ENCODE results near the gene GABBR1. TPM values are rescaled to one million over a fixed set of nuclear protein-coding genes. Genes with fewer than 3 reads are reported as not detected.
A peak's percentile ranks its signal among the peaks of the same experiment; 100 is the strongest.

The GABBR1 gene
- total RNA-seq, 2 donors from 2014 or later = 3.0 to 15.2 TPM

DNA sequence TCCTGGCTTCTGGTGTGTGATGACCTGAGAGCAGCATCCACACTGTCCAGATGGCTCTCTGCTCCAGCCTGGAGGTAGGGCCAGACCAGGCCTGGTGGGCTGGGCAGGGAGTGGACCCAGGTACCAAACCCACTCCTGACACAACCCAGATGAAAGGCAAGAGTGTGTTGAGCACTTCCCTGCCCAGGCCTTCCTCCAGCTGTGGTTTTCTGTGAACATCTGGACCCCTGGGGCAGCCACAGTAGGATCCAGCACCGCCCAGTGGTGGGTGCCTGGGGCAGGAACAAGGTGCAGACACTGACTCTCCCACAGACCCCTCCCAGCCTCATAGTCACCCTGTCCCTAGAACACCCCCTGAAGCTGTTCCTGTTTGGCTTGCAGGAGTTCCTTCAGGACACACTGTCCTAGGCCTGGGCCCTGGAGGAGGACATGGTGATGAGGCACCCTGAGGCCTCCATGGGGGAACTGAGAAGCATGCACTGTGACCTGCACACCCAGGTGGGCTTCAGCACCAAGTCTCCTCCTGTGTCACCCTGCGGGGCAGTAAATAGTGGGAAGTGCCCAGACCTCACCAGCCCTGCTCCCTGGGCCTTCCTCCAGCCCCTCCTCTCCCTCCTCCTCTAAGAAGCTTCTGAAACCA lies 102.2 kb downstream of the GABBR1 start:
- Mint-ChIP-seq H3K9me3 (no peaks in the 10 kb centered on the region), H3K27me3 (peaks cover 3 to 5% of the 10 kb centered on the region in 2 donors), H3K4me3 (no peak overlapping the region), H3K36me3 (no peaks in the 10 kb centered on the region), H3K4me1 (ENCODE audit: low read depth in 2 of 2) (peaks cover 0 to 3% of the 10 kb centered on the region in 2 donors), H3K27ac (no peak overlapping the region)
- DNase-seq (ENCODE audit: low spot score) (no peak), ATAC-seq (no peak)

DNA sequence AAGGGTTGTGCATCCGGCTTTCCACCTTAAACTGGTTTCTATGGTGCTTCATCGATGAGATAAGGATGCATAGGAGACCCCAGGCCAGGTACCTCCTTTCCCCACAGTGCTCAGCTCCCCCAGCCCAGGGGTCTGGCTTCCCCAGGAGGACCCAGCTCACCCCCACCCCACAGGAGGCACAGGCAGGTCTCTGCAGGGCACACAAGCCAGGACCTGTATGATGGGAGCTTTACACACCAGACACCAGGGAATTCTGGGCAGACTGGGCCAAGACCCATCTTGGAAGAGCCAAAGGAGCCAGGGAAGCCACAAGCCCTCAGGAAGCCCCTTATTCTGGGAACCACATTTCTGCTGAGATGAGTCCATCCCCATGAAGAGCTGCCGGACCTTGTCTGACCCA lies 103.0 kb downstream of the GABBR1 start:
- Mint-ChIP-seq H3K4me1 (ENCODE audit: low read depth in 2 of 2) (peaks cover 0 to 3% of the 10 kb centered on the region in 2 donors), H3K9me3 (no peaks in the 10 kb centered on the region), H3K4me3 (no peak overlapping the region), H3K27me3 (peaks cover 5 to 12% of the 10 kb centered on the region in 2 donors), H3K36me3 (no peaks in the 10 kb centered on the region), H3K27ac (no peak overlapping the region)
- DNase-seq (ENCODE audit: low spot score) (no peak), ATAC-seq (no peak)

DNA sequence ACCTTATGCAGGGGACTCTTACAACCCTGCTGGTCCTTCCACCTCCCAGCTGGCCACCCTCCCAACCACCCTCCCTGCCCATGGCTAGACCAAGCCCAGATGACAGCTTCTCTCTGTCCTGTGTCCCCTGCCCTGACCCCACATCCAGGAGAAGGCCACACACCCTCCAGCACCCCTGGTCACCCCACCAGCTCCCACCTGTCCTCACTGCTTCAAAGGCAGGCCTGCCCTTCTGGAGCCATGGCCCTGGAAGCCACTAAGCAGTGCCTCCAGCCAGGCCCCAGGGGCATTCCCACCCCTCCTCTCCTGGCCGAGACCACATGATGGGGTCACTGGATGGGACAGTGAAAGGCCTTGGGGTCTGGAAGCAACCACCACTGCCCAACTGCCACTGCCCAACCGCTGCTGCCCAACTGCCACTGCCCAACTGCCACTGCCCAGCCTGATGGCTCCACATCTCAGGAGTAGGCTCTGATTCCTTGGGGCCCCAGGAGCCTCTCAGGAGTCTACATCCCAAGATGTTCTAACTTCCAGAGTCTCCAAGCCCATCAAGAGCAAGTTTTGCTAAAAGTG lies 103.9 kb downstream of the GABBR1 start:
- H3K4me1 Mint-ChIP-seq (ENCODE audit: low read depth in 2 of 2) = peaks cover 0 to 3% of the 10 kb centered on the region in 2 donors
- no peak for DNase-seq (ENCODE audit: low spot score)
- peaks cover 8 to 20% of the 10 kb centered on the region in 2 donors for H3K27me3 Mint-ChIP-seq
- no peaks in the 10 kb centered on the region for H3K36me3 Mint-ChIP-seq
- no peak for ATAC-seq
- H3K9me3 Mint-ChIP-seq = no peaks in the 10 kb centered on the region
- H3K27ac Mint-ChIP-seq = no peak overlapping the region
- no peak overlapping the region for H3K4me3 Mint-ChIP-seq

DNA sequence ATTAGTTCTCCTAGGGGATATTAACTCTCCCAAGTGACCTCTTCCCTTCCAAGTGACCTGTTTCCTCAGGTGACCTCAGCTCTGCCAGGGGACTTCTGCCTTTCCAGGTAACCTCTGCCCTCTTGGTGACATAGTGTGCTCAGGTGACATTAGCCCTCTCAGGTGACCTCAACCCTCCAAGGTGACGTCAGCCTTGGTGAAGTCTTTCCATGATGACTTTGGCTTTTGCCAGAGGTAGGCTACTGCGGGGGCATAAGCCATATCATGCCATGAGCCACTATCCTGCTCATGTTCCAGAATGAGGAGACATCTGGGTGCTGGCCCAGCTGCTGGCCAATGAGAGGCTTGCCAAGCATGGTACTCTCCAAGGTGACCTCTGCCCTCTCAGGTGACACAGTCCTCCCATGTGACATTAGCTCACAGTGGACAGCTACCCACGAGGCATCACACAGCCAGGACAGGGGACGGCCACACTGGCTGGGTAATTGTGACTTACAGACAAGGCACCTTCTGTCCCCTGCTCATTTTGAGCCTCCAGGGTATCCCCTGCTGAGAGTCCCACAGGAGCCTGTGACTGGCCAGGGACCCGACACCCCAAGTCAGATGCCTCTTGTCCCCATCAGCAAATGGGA lies 104.6 kb downstream of the GABBR1 start:
- Mint-ChIP-seq H3K4me3 (no peak overlapping the region), H3K4me1 (ENCODE audit: low read depth in 2 of 2) (peaks cover 0 to 3% of the 10 kb centered on the region in 2 donors), H3K36me3 (no peaks in the 10 kb centered on the region), H3K27ac (no peak overlapping the region), H3K27me3 (peaks cover 10 to 24% of the 10 kb centered on the region in 2 donors), H3K9me3 (no peaks in the 10 kb centered on the region)
- DNase-seq (ENCODE audit: low spot score) (no peak), ATAC-seq (no peak)

DNA sequence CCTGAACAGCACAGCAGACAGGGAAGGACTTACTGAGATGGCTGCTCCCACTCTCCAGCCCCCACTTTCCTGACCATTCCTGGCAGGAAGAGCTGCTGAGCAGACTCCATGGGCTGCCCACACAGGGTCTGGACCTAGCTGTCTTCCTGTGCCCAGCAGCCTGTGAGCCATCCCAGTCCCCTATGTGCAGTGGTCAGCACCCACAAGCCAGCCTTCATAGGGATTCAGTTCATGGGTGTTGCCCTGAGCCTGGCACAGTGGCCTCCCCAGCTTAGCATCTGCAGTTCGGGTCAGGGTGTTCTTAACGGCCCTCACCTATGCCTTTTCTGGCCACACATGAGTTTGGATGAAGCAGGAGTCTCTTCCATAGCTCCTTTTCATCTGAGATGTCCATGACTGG lies 105.4 kb downstream of the GABBR1 start:
- Mint-ChIP-seq H3K9me3 (no peaks in the 10 kb centered on the region), H3K4me1 (ENCODE audit: low read depth in 2 of 2) (peaks cover 0 to 3% of the 10 kb centered on the region in 2 donors), H3K36me3 (no peaks in the 10 kb centered on the region), H3K4me3 (no peak overlapping the region), H3K27me3 (peaks cover 14 to 32% of the 10 kb centered on the region in 2 donors), H3K27ac (no peak overlapping the region)
- DNase-seq (ENCODE audit: low spot score) (no peak), ATAC-seq (no peak)

DNA sequence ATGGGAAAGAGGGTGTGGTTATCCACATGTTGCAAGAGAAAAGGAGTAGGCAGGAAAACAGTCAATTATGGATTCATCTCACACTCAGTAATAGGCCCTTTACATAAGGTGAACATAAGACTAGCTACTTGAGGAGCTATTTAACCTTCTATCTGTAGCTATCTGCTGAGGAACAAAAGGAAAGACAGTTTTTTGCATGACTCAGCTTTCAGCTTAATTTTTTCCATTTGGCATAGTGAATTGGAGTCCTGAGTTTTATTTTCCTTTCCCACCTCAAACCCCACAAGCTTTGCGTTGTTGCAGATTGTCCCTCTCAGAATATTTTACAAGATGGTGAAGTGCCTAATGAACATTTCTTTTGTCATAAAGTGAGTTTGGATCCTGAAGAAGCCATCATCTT lies 105.9 kb downstream of the GABBR1 start:
- ATAC-seq = no peak
- no peaks in the 10 kb centered on the region for H3K36me3 Mint-ChIP-seq
- H3K27ac Mint-ChIP-seq = no peak overlapping the region
- H3K9me3 Mint-ChIP-seq = no peaks in the 10 kb centered on the region
- no peak overlapping the region for H3K4me3 Mint-ChIP-seq
- peaks cover 14 to 33% of the 10 kb centered on the region in 2 donors for H3K27me3 Mint-ChIP-seq
- H3K4me1 Mint-ChIP-seq (ENCODE audit: low read depth in 2 of 2) = peaks cover 0 to 3% of the 10 kb centered on the region in 2 donors
- DNase-seq (ENCODE audit: low spot score) = no peak

DNA sequence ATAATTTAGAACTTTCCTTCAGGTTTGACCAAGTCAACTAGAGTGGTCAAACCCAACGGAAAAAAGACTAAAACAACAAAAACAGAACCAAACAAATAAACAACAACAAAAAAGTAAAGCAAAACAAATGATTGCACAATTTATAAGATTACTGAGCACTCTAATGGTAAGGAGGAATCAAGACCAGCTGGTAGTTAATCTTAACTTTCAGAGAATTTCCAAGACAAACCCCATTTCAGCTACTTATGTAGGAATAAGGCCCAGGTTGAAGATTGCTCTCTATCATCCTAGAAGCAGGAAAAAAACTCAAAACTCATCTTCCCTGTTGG lies 107.7 kb downstream of the GABBR1 start:
- ATAC-seq (no peak), DNase-seq (ENCODE audit: low spot score) (no peak)
- H3K4me1 Mint-ChIP-seq (ENCODE audit: low read depth in 2 of 2) = no peaks in the 10 kb centered on the region
- peaks cover 21 to 33% of the 10 kb centered on the region in 2 donors for H3K27me3 Mint-ChIP-seq
- no peaks in the 10 kb centered on the region for H3K36me3 Mint-ChIP-seq
- no peaks in the 10 kb centered on the region for H3K9me3 Mint-ChIP-seq
- H3K27ac Mint-ChIP-seq = no peak overlapping the region
- H3K4me3 Mint-ChIP-seq = no peak overlapping the region

DNA sequence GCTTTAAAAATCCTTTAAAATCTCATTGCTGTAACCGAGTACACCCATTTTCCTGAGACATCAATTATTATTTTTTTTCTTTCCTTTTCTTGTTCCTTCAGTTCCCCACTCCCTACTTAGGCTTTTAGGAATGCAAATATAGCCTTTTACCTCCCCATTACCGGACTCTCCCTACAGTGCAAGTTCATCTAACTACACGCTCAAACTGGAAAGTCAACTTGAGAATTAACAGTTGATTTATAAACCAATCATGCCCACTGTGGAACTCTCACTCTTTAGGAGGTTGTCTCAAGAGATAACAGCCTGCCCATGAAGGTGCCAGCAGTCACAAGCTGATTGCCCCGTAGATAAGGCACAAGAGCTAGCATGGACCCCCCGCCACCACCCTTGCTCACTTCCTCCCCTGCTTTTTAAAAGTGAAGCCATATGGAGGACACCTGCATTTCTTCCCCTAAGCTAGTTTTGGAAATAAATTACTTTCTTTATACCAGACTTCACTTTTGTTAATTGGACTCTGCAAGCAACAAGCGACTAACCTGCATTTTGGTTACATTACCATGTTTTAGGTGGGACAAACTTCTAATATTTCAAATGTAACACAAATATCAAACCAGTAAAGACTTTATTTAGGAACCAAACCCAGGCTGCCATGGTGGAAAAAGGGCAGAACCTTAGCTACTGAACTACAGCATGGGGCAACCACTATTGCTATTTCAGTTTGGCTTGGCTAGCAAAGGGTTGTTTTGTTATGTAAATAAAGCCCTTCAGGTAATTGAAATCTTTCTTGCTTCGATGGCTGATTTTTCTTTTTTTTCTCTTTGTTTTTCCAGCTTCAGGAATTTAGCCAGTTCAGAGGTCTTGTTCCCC lies 108.3 kb downstream of the GABBR1 start:
- ATAC-seq = no peak

DNA sequence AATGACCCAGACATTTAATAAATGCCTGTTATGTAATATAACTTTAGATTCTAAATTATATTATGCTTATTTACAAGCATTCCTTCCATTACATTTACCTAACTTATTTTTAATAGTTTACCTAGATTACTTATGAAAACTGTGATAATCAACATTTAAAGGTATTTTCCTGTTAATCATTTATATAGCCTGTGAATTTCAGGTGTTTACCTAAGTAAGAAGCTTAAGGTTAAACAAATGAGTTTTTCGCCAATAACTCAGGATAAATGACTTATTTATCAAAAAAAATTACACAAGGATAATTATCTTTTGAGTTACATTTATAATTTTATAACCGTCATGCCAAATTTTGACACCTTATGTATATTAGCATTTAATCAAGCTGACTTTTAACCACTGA lies 108.9 kb downstream of the GABBR1 start:
- Mint-ChIP-seq H3K27ac (no peak overlapping the region), H3K36me3 (no peaks in the 10 kb centered on the region), H3K27me3 (peaks cover 21 to 33% of the 10 kb centered on the region in 2 donors), H3K4me3 (no peak overlapping the region), H3K9me3 (no peaks in the 10 kb centered on the region), H3K4me1 (ENCODE audit: low read depth in 2 of 2) (no peaks in the 10 kb centered on the region)
- ATAC-seq = no peak
- no peak for DNase-seq (ENCODE audit: low spot score)

More for the DNA sequence above, 108.3 kb downstream of the GABBR1 start:
- H3K4me3 Mint-ChIP-seq = no peak overlapping the region
- peaks cover 21 to 33% of the 10 kb centered on the region in 2 donors for H3K27me3 Mint-ChIP-seq
- H3K9me3 Mint-ChIP-seq = no peaks in the 10 kb centered on the region
- H3K4me1 Mint-ChIP-seq (ENCODE audit: low read depth in 2 of 2) = no peaks in the 10 kb centered on the region
- no peaks in the 10 kb centered on the region for H3K36me3 Mint-ChIP-seq
- H3K27ac Mint-ChIP-seq = no peak overlapping the region
- no peak for DNase-seq (ENCODE audit: low spot score)

DNA sequence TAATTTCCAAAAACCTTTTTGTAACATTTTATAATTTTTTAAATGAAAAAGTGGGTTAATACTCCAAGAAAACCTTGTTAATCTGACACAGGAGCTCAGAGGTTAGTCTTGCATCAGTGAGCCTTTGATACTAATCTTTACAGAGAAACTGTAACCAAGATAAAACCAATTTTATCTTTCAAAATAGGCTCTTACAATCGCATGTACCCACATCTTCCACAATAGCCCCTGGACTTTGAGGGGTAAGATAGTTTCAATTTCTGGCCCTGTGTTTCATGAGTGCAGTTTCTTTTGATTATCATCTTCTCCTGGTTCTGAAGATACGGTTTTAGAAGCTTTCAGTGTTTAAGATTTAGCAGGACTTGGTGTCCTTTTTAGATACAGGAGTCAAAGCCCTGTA lies 110.8 kb downstream of the GABBR1 start:
- Mint-ChIP-seq H3K36me3 (no peaks in the 10 kb centered on the region), H3K27me3 (peaks cover 17 to 33% of the 10 kb centered on the region in 2 donors), H3K27ac (no peak overlapping the region), H3K4me1 (ENCODE audit: low read depth in 2 of 2) (no peaks in the 10 kb centered on the region), H3K4me3 (no peak overlapping the region), H3K9me3 (no peaks in the 10 kb centered on the region)
- DNase-seq (ENCODE audit: low spot score) (no peak), ATAC-seq (peak in 1 of 2 donors; percentile 36)

DNA sequence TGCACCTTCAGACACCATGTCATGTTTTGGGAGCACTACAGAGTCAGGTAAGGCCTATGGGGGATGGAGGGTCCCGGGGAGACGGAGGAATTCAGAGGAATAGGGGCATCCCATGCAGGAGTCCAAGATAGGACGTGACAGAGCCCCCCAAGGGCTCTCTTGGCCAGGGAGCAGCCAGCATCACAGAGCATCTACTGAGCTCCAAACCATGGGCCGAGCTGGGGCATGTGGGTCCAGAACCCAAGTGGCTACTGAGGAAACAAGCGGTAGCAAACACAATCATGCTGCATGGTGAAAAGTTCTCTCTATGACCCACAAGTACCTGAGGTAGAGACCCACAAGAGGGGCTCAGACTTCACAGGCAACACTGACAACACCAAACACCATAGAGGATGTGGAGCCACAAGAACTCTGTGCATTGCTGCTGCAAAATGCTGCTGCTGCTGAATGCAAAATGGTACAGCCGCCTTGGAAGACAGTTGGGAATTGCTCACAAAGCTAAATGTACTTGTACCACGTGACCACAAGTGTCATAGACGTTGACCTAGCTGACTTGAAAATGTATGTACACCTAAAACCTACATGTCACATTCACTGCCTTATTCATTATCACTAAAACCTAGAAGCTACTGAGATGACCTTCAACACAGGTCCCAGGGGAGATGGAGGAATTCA lies 111.8 kb downstream of the GABBR1 start:
- ATAC-seq = no peak
- no peaks in the 10 kb centered on the region for H3K9me3 Mint-ChIP-seq

DNA sequence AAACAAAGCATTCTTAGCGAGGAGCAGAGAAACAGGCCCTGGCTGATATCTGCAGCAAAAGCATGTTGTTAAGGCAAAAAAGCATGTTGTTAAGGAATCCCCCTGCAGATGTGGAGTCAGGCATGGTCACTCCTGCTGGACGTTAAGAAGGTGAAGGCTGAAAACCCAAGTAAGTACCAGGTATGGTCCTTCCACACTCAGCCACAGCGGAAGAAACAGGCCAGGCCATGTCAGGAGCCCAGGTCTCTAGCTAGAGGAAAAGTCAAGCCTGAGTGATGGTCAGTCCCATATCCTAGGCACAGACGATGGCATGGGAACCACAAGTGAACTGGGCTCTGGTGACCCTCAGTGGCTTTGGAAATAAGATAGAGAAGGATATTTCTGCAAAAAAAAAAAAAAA lies 112.8 kb downstream of the GABBR1 start:
- peaks cover 17 to 25% of the 10 kb centered on the region in 2 donors for H3K27me3 Mint-ChIP-seq
- peaks cover 14% of the 10 kb centered on the region in 2 donors for H3K4me1 Mint-ChIP-seq (ENCODE audit: low read depth in 2 of 2)
- H3K27ac Mint-ChIP-seq = no peak overlapping the region
- ATAC-seq (no peak), DNase-seq (ENCODE audit: low spot score) (no peak)
- H3K36me3 Mint-ChIP-seq = no peaks in the 10 kb centered on the region
- no peak overlapping the region for H3K4me3 Mint-ChIP-seq
- H3K9me3 Mint-ChIP-seq = no peaks in the 10 kb centered on the region

More for the DNA sequence above, 111.8 kb downstream of the GABBR1 start:
- no peak for DNase-seq (ENCODE audit: low spot score)
- Mint-ChIP-seq H3K36me3 (no peaks in the 10 kb centered on the region), H3K27ac (no peak overlapping the region), H3K4me1 (ENCODE audit: low read depth in 2 of 2) (peaks cover 9 to 10% of the 10 kb centered on the region in 2 donors), H3K27me3 (peaks cover 17 to 33% of the 10 kb centered on the region in 2 donors), H3K4me3 (no peak overlapping the region)

DNA sequence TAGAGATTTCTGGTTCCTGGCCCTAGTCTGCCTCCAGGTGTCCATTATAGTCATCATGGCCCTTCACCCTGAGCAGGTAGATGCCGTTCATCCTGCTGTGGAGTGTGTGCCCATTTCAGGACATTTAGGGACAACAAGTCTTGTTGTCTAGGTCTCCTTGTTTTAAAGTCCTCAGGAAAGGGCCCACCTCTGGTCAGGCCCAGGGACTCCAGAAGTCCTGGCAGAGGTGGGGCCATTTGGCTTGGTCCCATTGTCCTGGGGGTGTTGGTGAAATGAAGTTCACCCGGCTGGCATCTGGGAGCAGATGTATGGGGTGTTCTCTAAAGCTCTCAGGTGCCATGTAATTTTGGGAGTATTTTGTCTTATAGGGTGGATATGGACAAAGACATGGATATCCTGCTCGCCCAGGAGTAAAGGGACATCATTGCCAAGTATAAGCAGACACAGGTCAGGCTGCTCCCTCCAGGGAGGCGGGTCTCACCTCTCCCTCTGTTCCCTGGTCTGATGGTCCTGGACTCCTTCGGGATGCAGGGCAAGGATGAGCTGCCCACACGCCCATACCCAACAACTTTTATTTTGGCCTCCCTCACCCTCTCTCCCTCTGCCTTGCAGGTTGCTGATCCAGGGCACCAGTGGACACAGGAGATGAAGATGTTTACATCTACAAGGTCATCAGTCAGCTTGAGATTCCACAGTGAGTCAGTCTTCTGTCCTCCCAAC lies 113.5 kb downstream of the GABBR1 start:
- H3K36me3 Mint-ChIP-seq = no peaks in the 10 kb centered on the region
- H3K27me3 Mint-ChIP-seq = peaks cover 15 to 22% of the 10 kb centered on the region in 2 donors
- ATAC-seq (no peak), DNase-seq (ENCODE audit: low spot score) (no peak)
- no peaks in the 10 kb centered on the region for H3K9me3 Mint-ChIP-seq
- no peak overlapping the region for H3K27ac Mint-ChIP-seq
- H3K4me1 Mint-ChIP-seq (ENCODE audit: low read depth in 2 of 2) = peaks cover 16 to 21% of the 10 kb centered on the region in 2 donors
- H3K4me3 Mint-ChIP-seq = no peak overlapping the region
